HUDEP-2 (cell line): ENCODE measurements around the gene FOLR2.

Source experiments
- DNase-seq, 76 experiments: peaks; one replicate each; lab custom pipeline; 2025; ENCODE audit not compliant: unreplicated experiment in 76 of 76; lab: John Stamatoyannopoulos, UW

FOLR2 gene

DNA sequence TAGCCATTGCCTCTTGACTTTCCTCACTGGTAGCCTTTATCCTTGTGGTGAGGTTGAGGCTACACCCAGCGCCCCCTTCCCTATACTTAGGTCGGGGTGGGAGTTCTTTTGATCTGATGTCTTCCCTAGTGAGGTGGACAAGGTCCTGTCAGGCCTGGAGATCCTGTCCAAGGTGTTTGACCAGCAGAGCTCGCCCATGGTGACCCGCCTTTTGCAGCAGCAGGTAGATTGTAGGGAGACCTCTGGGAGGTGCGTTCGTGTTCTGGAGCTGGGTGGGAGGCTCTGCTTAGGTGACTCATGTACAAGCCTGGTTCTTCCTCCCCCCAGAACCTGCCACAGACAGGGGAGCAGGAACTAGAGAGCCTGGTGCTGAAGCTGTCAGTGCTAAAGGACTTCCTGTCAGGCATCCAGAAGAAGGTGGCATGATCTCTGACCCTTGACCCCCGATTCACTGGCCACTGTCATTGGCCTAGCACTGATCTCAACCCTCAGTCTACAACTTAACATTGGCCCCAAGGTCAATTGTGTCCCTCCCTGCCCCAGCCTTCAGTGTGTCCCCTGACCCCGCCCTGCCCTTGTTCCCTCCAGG is 12.8 kb downstream of the FOLR2 start:
- DNase-seq, result no peak

DNA sequence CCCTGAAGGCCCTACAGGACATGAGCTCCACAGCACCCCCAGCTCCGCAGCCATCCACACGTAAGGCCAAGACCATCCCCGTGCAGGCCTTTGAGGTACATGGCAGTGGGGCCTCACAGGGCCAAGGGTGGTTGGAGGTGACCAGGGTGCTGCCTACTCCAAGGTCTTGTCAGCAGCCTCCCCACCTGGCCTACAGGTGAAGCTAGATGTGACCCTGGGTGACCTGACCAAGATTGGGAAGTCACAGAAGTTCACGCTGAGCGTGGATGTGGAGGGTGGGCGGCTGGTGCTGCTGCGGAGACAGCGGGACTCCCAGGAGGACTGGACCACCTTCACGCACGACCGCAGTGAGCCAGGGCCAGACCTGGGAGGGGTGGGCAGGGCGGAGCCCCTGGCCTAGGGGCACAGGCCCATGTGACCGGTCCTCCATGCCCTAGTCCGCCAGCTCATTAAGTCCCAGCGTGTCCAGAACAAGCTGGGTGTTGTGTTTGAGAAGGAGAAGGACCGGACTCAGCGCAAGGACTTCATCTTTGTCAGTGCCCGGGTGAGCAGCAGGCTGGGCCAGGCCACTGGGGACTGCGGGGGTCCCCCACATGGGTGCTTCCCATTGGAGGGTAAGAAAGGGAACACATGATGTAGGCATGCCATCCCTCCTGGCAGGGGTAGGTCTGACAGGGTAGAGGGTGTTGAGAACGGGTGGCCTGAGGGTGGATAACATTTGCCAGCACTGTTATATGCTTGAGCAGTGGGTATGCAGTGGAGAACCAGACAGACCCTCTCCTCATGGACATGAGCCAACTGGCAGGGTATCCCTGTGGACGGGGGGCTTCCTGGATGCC is 13.6 kb downstream of the FOLR2 start:
- no peak for DNase-seq

DNA sequence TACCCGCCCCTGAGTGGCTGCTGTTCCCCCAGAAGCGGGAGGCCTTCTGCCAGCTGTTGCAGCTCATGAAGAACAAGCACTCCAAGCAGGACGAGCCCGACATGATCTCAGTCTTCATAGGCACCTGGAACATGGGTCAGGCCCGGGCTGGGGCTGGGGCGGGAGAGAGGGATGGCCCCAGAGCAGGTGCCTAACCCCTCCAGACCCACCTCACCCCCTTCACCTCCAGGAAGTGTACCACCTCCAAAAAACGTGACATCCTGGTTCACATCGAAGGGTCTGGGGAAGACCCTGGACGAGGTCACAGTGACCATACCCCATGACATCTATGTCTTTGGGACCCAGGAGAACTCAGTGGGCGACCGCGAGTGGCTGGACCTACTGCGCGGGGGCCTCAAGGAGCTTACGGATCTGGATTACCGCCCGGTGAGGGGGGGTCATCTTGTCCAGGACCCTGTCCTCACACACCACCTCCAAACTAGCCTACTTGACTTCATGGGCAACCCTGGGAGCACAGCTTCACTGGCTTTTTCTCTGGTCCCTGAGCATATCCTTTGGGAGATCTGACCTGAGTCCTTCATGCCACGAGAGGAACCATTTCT is 14.3 kb downstream of the FOLR2 start:
- DNase-seq, result no peak

DNA sequence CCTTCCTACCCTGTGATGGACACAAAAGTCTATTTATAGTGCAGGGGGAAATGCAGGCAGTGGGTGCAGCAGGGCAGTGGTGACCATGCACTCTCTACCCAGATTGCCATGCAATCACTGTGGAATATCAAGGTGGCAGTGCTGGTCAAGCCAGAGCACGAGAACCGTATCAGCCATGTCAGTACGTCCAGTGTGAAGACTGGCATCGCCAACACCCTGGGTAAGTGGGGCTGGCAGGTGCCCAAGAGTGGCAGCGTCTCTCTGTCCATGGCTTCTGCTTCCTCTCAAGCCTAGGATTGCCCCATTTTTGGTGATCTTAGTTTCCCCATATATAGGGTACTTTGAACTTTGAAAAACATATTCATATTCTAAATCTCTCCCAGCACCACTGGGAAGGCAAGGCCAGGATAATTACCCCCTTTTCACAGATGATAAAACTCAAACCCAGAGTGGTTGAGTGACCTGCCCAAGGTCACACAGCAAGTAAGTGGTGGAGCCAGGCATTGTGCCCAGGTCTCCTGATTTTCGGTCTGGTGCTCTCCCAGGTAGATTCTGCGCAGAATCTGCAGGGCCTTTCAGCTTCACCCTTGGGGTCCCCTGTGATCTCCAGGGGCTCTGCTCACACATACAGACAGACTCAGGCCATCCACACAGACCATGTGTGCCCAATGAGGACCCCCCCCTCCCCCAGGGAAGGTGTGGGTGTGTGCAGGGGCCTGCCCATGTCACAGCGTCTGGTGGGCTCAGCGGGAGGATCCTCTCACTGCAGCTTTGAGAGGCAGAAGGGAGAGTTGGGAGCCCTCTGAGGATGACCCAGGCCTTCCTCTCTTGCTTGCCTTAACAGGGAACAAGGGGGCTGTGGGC is 15.0 kb downstream of the FOLR2 start:
- DNase-seq, result no peak

DNA sequence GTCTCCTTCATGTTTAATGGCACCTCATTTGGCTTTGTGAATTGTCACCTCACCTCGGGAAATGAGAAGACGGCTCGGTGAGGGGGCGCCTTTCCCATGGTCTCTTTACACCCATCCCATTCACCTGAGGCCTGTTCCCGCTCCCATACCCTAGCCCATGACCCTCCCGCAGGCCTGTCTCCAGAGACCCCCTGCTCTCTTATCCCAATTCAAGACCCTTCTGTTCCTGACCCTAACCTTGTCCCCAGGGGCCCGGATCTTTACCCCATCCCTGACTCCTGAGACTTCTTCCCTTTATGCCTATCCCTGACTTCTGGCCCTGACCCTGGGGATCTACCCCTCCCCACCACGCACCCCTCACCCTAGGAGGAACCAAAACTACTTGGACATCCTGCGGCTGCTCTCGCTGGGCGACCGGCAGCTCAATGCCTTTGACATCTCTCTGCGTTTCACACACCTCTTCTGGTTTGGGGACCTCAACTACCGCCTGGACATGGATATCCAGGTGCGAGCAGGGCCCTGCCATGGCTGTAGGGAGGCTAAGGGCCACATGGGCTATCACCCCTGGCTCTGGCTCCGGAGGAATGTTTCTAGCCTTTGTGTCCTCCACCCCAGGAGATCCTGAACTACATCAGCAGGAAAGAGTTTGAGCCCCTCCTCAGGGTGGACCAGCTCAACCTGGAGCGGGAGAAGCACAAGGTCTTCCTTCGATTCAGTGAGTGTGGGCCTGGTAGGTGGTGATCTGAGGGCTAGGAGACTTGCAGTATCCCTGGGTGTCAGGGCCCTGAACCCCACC is 15.9 kb downstream of the FOLR2 start:
- no peak for DNase-seq

DNA sequence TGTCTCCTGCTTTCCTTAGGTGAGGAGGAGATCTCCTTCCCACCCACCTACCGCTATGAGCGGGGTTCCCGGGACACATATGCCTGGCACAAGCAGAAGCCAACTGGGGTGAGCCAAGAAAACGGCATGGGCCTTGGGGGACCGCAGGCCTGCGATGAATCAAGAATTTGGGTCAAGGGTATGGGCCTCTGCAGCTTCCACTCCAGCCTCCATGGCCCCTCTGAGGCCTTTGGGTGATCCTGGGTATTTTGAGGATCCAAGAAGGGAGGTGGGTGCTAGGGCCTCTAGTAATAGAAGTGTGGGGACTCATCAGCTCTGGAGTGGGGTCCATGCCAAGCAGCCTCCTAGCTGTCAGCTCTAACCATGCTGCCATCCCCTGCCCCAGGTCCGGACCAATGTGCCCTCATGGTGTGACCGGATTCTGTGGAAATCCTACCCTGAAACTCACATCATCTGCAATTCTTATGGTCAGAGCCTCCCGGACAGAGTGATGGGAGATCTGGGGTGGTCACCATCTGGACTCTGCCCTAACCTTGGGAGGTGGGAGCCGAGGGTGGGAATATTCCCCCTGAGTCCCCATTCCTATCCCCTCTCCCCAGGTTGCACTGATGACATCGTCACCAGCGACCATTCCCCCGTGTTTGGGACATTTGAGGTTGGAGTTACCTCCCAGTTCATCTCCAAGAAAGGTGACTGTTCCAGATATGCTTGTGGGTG is 16.6 kb downstream of the FOLR2 start:
- no peak for DNase-seq

DNA sequence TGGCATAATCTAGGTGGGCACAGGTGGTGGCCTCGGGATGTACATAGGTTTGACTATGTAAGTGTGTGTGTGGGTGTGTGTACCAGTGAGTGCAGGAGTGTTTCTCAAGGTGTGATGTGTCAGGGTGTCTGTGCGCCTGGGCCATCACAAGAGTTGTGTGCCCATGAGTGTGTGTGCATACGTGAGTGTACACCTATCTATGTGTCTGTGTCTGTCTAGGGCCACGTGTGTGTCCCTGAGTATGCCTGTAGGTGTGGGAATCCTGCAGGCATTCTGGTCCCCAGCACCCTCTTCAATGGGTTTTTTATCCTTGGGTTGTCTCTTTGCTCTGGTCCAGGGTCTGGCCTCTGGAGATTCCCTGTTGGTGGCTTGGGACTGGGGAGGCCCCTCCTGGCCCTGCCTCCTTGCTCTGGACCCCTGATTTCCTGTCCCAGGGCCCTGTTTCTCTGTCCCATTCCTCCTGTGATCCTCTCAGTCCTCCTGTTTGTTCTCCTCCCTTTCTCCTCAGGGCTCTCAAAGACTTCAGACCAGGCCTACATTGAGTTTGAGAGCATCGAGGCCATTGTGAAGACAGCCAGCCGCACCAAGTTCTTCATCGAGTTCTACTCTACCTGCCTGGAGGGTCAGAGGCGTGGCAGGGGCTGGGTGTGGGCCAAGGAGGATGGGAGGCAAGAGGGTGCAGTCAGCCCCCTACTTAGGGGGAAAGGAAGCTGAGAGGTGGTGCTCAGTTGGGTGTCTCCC is 17.3 kb downstream of the FOLR2 start:
- no peak for DNase-seq

DNA sequence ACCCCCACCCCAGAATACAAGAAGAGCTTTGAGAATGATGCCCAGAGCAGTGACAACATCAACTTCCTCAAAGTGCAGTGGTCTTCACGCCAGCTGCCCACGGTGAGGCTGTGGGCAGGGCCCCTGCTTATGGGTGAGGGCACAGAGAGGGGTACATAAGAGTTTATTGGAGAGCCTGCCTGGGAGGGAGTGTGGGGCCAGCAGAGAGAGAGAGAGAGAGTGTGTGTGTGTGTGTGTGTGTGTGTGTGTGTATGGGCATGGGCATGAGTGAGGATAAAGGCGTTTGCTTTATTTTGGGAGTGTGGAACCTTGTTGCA is 17.9 kb downstream of the FOLR2 start:
- no peak for DNase-seq

DNA sequence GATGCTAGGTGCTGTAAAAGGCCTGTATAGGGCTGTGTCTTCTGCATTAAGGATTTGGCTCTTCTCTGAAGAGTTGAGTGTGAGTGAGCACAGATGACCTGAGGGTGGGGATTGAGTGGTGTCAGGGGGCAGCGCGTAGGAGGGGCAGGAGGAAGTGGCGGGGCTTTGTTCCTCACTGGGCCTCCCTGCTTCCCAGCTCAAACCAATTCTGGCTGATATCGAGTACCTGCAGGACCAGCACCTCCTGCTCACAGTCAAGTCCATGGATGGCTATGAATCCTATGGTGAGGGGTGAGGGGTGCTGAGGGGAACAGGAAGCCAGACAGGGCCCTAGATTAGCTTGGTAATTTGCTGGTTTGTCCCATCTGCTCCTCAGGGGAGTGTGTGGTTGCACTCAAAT is 18.3 kb downstream of the FOLR2 start:
- DNase-seq, result no peak

DNA sequence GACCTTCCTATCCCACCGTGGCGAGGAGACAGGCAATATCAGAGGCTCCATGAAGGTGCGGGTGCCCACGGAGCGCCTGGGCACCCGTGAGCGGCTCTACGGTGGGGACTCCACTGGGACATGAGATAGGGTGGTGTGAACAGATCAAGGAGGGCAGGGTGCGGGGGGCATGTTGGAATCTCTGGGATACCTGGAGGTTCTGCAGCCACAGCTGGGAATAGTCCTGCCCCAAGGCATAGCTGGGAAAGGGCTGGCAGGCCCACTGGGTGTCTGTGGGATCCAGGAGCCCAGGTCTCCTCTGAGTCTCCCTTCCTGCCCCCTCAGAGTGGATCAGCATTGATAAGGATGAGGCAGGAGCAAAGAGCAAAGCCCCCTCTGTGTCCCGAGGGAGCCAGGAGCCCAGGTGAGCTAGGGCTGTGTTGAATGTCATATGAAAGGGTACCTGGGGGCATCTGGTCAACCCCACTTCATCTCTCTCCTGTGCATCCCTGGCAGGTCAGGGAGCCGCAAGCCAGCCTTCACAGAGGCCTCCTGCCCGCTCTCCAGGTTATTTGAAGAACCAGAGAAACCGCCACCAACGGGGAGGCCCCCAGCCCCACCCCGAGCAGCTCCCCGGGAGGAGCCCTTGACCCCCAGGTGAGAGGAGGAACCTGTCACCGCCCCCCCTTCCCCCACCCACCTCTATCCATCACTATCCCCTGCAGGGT is 18.9 kb downstream of the FOLR2 start:
- no peak for DNase-seq

DNA sequence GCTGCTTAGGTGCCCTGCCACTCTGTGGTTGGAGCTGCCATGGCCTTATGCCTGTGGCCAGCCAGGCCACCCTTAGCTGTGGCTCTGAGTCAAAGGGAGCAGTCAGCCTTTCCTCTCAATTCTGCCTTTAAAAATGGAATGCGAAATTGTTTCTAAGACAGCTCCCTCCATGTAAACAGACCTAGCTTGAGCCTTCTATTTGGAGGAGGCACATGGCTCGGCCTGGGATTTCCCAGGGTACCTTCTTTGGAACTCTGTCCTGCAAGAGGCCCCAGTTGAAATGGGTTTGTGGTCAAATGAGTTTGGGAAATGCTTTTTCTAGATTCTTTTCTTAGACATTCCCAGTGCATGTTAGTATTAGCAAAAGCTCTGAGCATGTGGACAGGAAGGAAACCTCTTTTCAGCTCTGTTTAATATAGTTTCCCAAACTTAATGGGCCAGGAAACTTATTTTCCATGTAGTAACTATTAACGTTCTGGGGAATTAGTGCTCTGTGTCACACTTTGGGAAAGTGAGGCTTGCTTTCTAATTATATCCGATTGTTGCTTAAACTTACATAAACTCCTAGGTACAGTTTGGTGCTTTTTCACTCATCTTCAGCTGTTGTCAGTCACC is 19.6 kb downstream of the FOLR2 start:
- no peak for DNase-seq

DNA sequence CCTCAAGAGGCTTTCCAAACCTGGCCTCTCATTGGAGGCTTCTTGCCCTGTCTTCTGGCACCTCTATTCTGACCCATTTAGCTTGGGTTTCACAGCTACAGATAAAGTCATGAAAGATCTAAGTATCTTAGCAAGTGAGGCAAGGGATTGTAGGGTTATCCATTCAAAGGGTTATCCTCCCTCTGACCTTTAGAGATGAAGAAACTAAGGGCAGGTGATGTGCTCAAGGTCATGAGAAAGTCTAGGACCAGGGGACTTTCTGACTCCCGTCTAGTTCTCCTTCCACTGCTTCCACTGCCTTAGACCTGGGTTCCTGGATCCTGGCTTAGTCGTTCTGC is 20.1 kb downstream of the FOLR2 start:
- no peak for DNase-seq

DNA sequence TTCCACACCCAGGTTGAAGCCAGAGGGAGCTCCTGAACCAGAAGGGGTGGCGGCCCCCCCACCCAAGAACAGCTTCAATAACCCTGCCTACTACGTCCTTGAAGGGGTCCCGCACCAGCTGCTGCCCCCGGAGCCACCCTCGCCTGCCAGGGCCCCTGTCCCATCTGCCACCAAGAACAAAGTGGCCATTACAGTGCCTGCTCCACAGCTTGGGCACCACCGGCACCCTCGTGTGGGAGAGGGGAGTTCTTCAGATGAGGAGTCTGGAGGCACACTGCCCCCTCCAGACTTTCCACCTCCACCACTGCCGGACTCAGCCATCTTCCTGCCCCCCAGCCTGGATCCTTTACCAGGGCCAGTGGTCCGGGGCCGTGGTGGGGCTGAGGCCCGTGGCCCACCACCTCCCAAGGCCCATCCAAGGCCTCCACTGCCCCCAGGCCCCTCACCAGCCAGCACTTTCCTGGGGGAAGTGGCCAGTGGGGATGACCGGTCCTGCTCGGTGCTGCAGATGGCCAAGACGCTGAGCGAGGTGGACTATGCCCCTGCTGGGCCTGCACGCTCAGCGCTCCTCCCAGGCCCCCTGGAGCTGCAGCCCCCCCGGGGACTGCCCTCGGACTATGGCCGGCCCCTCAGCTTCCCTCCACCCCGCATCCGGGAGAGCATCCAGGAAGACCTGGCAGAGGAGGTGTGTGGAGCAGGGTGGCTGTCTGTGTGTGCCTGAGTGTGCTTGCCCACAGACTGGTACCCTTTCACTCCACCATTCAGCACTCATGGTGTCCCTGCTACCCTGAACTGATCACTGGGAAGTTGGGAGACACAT is 20.7 kb downstream of the FOLR2 start:
- no peak for DNase-seq

DNA sequence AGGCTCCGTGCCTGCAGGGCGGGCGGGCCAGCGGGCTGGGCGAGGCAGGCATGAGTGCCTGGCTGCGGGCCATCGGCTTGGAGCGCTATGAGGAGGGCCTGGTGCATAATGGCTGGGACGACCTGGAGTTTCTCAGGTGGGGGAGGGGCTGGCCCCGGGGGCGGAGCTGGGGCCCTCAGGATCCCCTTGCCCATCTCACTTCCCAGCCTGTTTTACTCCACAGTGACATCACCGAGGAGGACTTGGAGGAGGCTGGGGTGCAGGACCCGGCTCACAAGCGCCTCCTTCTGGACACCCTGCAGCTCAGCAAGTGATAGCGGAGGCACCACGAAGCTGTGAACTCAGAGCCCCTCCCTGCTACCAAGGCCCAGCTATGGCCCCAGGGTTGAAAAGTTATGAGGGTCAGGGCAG is 21.5 kb downstream of the FOLR2 start:
- DNase-seq, result peak in 69 of 76 experiments; percentile 4 to 80 (median 56)

DNA sequence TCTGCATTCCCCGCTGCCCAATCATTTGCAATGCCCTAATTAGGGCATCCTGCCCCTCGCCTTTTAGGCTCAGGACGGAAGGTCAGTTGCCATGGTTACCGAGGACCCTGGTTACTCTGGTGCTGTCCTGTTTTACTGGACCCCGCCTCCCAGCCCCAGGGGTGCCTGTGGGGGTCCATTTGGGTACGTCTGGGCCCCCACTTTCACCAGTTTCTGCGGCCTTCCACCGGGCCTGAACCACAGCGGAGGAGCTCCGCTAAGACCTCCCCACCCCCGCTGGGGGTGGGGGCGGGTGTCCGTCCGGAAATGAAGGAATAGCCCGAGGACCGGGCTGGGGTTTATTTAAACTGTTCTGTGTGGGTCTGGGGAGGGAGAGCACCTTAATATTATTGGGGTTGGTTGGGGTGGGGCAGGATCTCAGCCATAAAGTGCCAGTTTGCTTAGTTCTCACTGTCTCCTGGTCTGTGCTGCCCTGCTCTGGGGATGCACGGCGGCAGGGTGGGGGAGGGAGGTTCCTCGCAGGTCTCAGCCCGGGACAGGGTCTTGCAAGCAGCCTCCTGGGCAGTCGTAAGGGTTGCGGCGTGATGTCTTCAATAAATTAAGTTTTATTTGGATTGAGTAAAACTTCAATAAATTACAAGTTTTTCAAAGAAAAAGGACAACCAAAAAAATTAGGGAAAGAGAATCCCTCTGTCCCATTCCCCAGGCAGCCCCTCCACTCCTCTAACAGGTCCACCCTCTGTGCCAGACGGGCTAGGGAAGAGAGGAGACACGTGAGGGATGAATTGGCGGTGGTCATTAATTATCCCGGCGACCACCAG is 22.1 kb downstream of the FOLR2 start:
- DNase-seq, result no peak

DNA sequence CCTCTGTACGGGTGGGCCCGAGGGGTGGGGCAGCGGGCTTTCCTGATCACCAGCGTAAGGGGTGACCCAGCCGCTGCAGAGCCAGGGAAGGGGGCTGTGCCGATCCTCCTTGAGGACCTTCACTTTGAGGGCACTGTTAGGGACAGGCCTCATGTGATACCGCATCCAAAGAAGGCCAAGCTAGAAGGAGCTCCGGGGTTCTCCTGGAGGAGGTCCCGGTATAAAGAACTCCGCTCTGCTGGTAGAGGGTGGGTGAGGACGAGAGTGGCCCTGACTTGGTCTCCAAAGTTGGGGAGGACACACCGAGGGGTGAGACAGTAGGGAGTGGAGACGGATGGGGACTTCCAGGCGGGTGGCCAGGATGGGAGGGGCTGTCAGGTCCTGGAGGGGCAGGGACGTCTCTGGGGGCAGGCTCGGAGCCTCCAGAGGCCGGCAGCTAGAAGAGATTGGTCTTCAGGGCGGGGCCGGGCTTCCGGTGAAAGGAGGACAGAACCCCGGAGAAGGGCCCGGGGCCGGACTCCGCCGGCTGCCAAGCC is 22.8 kb downstream of the FOLR2 start:
- DNase-seq, result peak in 66 of 76 experiments; percentile 13 to 75 (median 51)
